OCI-LY3 (cell line): ENCODE results near the gene PPA1.

ENCODE experiments used
- H2AFZ ChIP-seq: fragments of 200-600, 300-600 bp; shearing (Covaris generic); 2 replicates; pipeline ENCODE4 v1.6.0; 2014; ENCODE audit warnings: antibody characterized with exemption, low read depth, low read length
- H3K27ac ChIP-seq: fragments of 200-600, 300-600 bp; sonication (generic); 2 replicates; pipeline ENCODE4 v1.5.1; 2014; ENCODE audit warnings: mild to moderate bottlenecking, low read length, moderate library complexity, mixed read lengths
- H3K27me3 ChIP-seq: fragments of 200-600, 300-600 bp; sonication (generic); 2 replicates; pipeline ENCODE4 v1.6.1; 2014; ENCODE audit warnings: low read depth, low read length, mixed read lengths
- H3K36me3 ChIP-seq: fragments of 200-600, 300-600 bp; sonication (generic); replicated peaks from 2 replicates; pipeline ENCODE3; 2014; ENCODE audit warnings: low read depth, low read length, mixed read lengths
- H3K4me1 ChIP-seq: fragments of 300-600, 200-600 bp; sonication (generic); 2 replicates; pipeline ENCODE4 v1.6.1; 2014; ENCODE audit warnings: low read length, mixed read lengths
- H3K4me2 ChIP-seq: fragments of 200-600, 300-600 bp; sonication (generic); 2 replicates; pipeline ENCODE4 v1.6.1; 2014; ENCODE audit warnings: low read length, mixed read lengths
- H3K4me3 ChIP-seq: fragments of 300-600, 200-600 bp; sonication (generic); 2 replicates; pipeline ENCODE4 v1.5.1; 2014; ENCODE audit warnings: antibody characterized with exemption, mild to moderate bottlenecking, low read length, moderate library complexity
- H3K79me2 ChIP-seq: fragments of 300-600, 200-600 bp; shearing (Covaris generic); 2 replicates; pipeline ENCODE4 v1.6.1; 2014; ENCODE audit warnings: mild to moderate bottlenecking, low read length, mixed read lengths
- H3K9ac ChIP-seq: fragments of 300-600, 200-600 bp; shearing (Covaris generic); 2 replicates; pipeline ENCODE4 v1.6.0; 2014; ENCODE audit warnings: mild to moderate bottlenecking, low read length, moderate library complexity
- H3K9me3 ChIP-seq: fragments of 200-600, 300-600 bp; shearing (Covaris generic); 2 replicates; pipeline ENCODE4 v1.6.1; 2014; ENCODE audit warnings: low read length, mixed read lengths; ENCODE audit not compliant: insufficient read depth
- H4K20me1 ChIP-seq: fragments of 200-600, 300-600 bp; sonication (generic); 2 replicates; pipeline ENCODE4 v1.6.1; 2016; ENCODE audit warnings: low read length, mixed read lengths; ENCODE audit not compliant: insufficient read depth
- CTCF ChIP-seq: fragments of 200-600, 300-600 bp; sonication (generic); IDR thresholded peaks from 2 replicates; pipeline ENCODE4 v1.5.1; 2014; ENCODE audit warnings: antibody characterized with exemption, low read length, low read depth
- EZH2phosphoT487 ChIP-seq: fragments of 200-600 bp; shearing (Covaris generic); IDR thresholded peaks from 2 replicates; pipeline ENCODE4 v1.6.1; 2018; ENCODE audit warnings: antibody characterized with exemption, mixed run types, low read depth

The PPA1 gene

GRCh38 chr10:70164163-70164562 is 69.1 kb downstream of the PPA1 start:
- Histone ChIP-seq H3K36me3 (peaks cover 16% of the 10 kb centered on the region), H2AFZ (no peak overlapping the region), H3K27me3 (no peaks in the 10 kb centered on the region), H3K9me3 (no peaks in the 10 kb centered on the region), H3K4me2 (no peak overlapping the region), H3K9ac (no peak overlapping the region), H3K27ac (no peak overlapping the region), H3K4me1 (peaks cover 22% of the 10 kb centered on the region), H4K20me1 (peaks cover 63% of the 10 kb centered on the region), H3K4me3 (no peak overlapping the region), H3K79me2 (peaks cover 81% of the 10 kb centered on the region)
- TF ChIP-seq CTCF: no peak
- no peak for TF ChIP-seq EZH2phosphoT487

GRCh38 chr10:70163448-70163847 is 69.8 kb downstream of the PPA1 start:
- H3K27ac ChIP-seq: no peak overlapping the region
- no peaks in the 10 kb centered on the region for H3K9me3 ChIP-seq
- H3K4me1 ChIP-seq: peaks cover 16% of the 10 kb centered on the region
- no peak overlapping the region for H3K9ac ChIP-seq
- TF ChIP-seq EZH2phosphoT487 (no peak), CTCF (no peak)
- peaks cover 56% of the 10 kb centered on the region for H4K20me1 ChIP-seq
- no peak overlapping the region for H2AFZ ChIP-seq
- H3K27me3 ChIP-seq: no peaks in the 10 kb centered on the region
- no peak overlapping the region for H3K4me3 ChIP-seq
- peaks cover 16% of the 10 kb centered on the region for H3K36me3 ChIP-seq
- H3K4me2 ChIP-seq: no peak overlapping the region
- H3K79me2 ChIP-seq: peaks cover 74% of the 10 kb centered on the region

GRCh38 chr10:70162892-70163201 is 70.4 kb downstream of the PPA1 start:
- H3K9me3 ChIP-seq: no peaks in the 10 kb centered on the region
- no peak overlapping the region for H3K9ac ChIP-seq
- TF ChIP-seq EZH2phosphoT487 (no peak), CTCF (no peak)
- peaks cover 50% of the 10 kb centered on the region for H4K20me1 ChIP-seq
- H3K27ac ChIP-seq: no peak overlapping the region
- no peaks in the 10 kb centered on the region for H3K27me3 ChIP-seq
- peaks cover 68% of the 10 kb centered on the region for H3K79me2 ChIP-seq
- no peak overlapping the region for H2AFZ ChIP-seq
- peaks cover 15% of the 10 kb centered on the region for H3K4me1 ChIP-seq
- peaks cover 14% of the 10 kb centered on the region for H3K36me3 ChIP-seq
- no peak overlapping the region for H3K4me2 ChIP-seq
- no peak overlapping the region for H3K4me3 ChIP-seq

GRCh38 chr10:70162151-70162891 is 70.9 kb downstream of the PPA1 start:
- peaks cover 13% of the 10 kb centered on the region for H3K36me3 ChIP-seq
- peaks cover 62% of the 10 kb centered on the region for H3K79me2 ChIP-seq
- peaks cover 12% of the 10 kb centered on the region for H3K4me1 ChIP-seq
- no peak overlapping the region for H3K4me3 ChIP-seq
- peaks cover 46% of the 10 kb centered on the region for H4K20me1 ChIP-seq
- H2AFZ ChIP-seq: no peak overlapping the region
- TF ChIP-seq CTCF: no peak
- TF ChIP-seq EZH2phosphoT487: no peak
- no peaks in the 10 kb centered on the region for H3K27me3 ChIP-seq
- no peak overlapping the region for H3K4me2 ChIP-seq
- no peaks in the 10 kb centered on the region for H3K9me3 ChIP-seq
- H3K27ac ChIP-seq: no peak overlapping the region
- no peak overlapping the region for H3K9ac ChIP-seq
